Measurements from ENCODE around the gene PIAS1.
"Not testable (repeated sequence)": the region's sequence is repeated elsewhere in the genome, so short reads cannot be mapped to it uniquely, and the experiment has no call there.

The PIAS1 gene

GRCh38 chr15:68201879-68202261 lies 147.8 kb downstream of the PIAS1 start:
- FAIRE-seq (no peak), DNase-seq (ENCODE audit: low spot score) (no peak)

- not testable (repeated sequence) for DNase-seq (ENCODE audit: low spot score); FAIRE-seq
Measured at GRCh38 chr15:68202994-68203393, 148.9 kb downstream of the PIAS1 start.

GRCh38 chr15:68203486-68203885 lies 149.4 kb downstream of the PIAS1 start:
- no peak for FAIRE-seq
- DNase-seq (ENCODE audit: low spot score), result no peak

- FAIRE-seq (no peak), DNase-seq (ENCODE audit: low spot score) (no peak)
Measured at GRCh38 chr15:68203956-68204355, 149.8 kb downstream of the PIAS1 start.

GRCh38 chr15:68204361-68204760 lies 150.2 kb downstream of the PIAS1 start:
- no peak for DNase-seq (ENCODE audit: low spot score)
- FAIRE-seq, result no peak

- FAIRE-seq (no peak), DNase-seq (ENCODE audit: low spot score) (no peak)
Measured at GRCh38 chr15:68204776-68205557, 150.9 kb downstream of the PIAS1 start, which contains the start of gene CALML4. Gene CALML4, minus strand, starts transcription at chr15:68205332. Its CDS starts 85 bp downstream, at chr15:68205247.

- FAIRE-seq, result no peak
Measured at GRCh38 chr15:68205558-68205944, 151.4 kb downstream of the PIAS1 start.

GRCh38 chr15:68205954-68206539 lies 151.9 kb downstream of the PIAS1 start:
- FAIRE-seq, result no peak
- DNase-seq (ENCODE audit: low spot score), result no peak

More at GRCh38 chr15:68205558-68205944, 151.4 kb downstream of the PIAS1 start:
- DNase-seq (ENCODE audit: low spot score), result no peak

GRCh38 chr15:68206711-68207151 lies 152.6 kb downstream of the PIAS1 start:
- DNase-seq (ENCODE audit: low spot score), result no peak
- no peak for FAIRE-seq

GRCh38 chr15:68207176-68207935 lies 153.2 kb downstream of the PIAS1 start:
- FAIRE-seq (no peak), DNase-seq (ENCODE audit: low spot score) (no peak)

- DNase-seq (ENCODE audit: low spot score) (no peak), FAIRE-seq (no peak)
Measured at GRCh38 chr15:68208136-68208535, 154.0 kb downstream of the PIAS1 start.

GRCh38 chr15:68208636-68209240 lies 154.6 kb downstream of the PIAS1 start:
- FAIRE-seq (no peak), DNase-seq (ENCODE audit: low spot score) (no peak)

- FAIRE-seq (no peak), DNase-seq (ENCODE audit: low spot score) (no peak)
Measured at GRCh38 chr15:68209272-68209671, 155.2 kb downstream of the PIAS1 start.

GRCh38 chr15:68209735-68210408 lies 155.8 kb downstream of the PIAS1 start:
- DNase-seq (ENCODE audit: low spot score) (no peak), FAIRE-seq (no peak)

- FAIRE-seq, result no peak
- DNase-seq (ENCODE audit: low spot score), result no peak
Measured at GRCh38 chr15:68210409-68210756, 156.3 kb downstream of the PIAS1 start.

GRCh38 chr15:68210821-68211655 lies 156.9 kb downstream of the PIAS1 start:
- FAIRE-seq, result no peak
- no peak for DNase-seq (ENCODE audit: low spot score)

GRCh38 chr15:68211656-68212320 lies 157.7 kb downstream of the PIAS1 start:
- FAIRE-seq (no peak), DNase-seq (ENCODE audit: low spot score) (no peak)

- not testable (repeated sequence) for FAIRE-seq; DNase-seq (ENCODE audit: low spot score)
Measured at GRCh38 chr15:68213491-68213845, 159.4 kb downstream of the PIAS1 start.

- no peak for DNase-seq (ENCODE audit: low spot score)
- no peak for FAIRE-seq
Measured at GRCh38 chr15:68213991-68214837, 160.1 kb downstream of the PIAS1 start.

Measured in RCC 7860 (cell line).